Measurements from ENCODE around the gene TARDBP.
"Not testable (repeated sequence)": the region's sequence is repeated elsewhere in the genome, so short reads cannot be mapped to it uniquely, and the experiment has no call there.

Gene TARDBP

DNA sequence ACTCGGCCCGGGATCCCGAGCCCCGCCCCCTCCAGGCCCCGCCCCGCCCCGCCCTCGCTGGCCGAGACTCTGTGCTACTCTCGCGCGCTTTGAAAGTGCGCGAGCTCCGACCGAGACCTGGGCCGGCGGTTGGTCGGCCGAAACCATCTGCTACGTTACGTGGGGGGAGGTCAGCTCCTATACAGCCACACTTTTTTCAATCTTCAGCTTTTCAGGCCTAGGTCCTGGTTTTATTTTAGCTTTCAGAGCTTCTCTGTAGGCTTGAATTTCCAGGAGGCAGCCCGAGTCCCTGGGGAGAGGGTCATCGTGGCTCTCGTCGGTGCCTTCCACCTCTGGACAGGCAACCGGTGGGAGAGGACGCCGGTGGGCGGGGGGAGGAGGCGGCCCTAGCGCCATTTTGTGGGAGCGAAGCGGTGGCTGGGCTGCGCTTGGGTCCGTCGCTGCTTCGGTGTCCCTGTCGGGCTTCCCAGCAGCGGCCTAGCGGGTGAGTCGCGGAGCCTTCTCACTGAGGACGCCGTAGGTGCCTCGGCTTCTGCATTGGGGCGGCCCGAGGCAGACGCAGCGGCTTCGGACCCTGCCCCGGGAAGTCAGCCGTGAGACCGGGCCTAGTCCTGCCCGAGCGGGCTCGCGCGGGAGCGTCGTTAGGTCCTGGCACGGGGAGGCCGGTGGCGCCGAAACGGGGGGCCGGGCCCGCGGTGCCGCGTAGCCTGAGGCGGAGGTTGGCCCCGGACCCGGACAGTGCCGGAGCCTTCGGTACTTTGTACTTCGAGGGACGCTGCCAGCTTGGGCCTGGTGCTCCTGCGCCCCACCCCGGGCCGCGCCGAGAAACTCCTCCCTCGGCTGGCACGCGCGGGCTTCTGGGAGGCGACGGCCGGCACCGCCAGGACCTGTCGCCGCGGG lies at the start of gene TARDBP:
Gene TARDBP (plus strand): TSS at position 395 of the 900 bp plus-strand sequence. CDS start 1,074 bp downstream, outside the sequence.
- peak; percentile 87 for DNase-seq (ENCODE audit: low spot score)

DNA sequence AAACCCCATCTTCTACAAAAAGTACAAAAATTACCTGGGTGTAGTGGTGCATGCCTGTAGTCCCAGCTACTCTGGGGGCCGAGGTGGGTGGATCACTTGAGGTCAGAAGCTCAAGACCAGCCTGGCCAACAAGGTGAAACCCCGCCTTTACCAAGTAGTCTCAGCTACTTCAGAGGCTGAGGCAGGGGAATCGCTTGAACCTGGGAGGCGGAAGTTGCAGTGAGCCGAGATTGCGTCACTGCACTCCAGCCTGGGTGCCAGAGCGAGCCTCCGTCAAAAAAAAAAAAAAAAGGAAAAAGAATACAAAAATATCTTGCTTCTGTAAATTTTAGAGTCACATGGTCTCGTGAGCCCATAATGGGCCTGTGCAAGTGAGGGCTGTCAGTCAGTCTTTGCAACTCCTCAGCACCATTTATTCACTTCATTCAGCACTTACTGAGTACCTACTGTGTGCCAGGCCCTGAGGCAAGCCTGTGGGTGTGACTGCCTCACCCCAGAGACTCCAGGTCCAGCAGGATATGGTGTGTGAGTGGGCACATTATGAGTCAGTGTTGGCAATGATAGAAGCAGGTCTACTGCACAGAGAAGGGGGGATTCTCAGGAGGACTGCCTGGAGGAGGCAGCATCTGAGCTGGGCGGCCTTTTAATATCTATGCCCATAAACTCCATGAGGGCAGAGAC lies 46.8 kb upstream of the TARDBP start:
- no peak for DNase-seq (ENCODE audit: low spot score)

DNA sequence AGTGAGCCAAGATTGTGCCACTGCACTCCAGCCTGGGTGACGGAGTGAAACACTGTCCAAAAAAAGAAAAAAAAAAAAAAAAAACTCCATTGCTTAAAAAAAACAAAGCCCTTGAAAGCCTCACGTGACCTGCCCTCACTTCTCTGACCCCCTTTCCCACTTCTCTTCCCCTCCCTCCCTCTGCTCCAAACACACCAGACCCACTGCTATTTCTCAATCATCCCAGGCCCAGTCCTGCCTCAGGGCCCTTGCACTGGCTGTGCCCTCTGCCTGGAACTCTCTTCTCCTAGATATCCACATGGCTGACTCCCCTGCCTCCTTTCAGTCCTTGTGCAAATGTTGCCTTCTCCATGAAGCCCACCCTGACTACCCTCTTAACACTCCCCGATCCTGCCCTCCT lies 45.4 kb upstream of the TARDBP start:
- DNase-seq (ENCODE audit: low spot score) = no peak

DNA sequence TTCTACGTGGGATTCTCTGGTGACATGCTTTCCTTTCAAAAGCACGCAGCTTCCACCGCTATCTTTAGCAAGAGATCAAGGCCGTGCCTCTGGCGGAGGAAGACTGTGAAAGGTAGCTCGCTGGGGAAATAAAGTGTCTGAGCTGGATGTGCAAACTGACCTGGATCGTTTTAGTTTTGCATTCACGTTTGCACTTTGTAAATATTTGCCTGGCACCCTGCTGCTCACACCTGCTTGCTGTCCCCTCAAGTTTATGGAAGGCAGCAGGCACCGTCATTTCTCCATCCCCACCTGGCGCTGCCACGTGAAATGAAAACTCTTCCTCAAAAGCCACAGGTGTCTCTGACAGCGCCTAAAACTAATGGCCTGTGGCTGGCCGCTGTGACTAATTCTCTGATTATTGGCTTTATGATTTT lies 44.0 kb upstream of the TARDBP start:
- DNase-seq (ENCODE audit: low spot score) = peak; percentile 39

DNA sequence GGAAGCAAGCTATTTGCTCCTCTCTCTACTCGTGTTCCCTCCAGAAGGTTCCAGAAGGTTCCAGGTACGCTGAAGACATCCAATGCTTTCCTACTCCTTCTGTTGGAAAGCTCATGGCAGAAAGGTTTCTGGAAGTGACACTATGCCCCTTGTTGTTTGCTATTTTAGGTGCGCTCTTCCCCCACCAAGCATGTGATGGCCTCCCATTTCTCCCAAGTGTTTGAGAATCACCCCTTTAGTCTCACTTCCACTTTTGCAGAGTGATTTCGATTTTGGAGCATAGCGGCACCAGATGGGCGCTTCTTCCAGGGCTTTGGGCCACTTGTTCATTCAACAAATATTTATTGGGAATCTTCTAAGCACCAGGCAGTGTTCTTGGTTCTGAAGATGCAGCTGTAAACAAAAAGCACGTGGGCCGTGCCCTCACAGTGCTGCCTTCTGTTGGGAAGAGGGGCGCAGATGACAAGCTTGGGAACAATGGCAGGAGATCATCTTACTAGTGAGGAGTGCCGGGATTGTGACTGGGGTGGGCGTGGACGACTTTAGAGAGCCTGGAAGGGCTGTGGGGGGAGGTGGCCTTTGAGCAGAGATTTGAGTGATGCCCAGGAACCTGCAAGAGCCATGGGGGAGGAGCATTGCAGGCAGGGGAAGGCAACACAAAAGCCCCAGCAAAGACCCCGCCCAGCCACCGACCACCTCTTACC lies 43.0 kb upstream of the TARDBP start:
- DNase-seq (ENCODE audit: low spot score) = no peak

DNA sequence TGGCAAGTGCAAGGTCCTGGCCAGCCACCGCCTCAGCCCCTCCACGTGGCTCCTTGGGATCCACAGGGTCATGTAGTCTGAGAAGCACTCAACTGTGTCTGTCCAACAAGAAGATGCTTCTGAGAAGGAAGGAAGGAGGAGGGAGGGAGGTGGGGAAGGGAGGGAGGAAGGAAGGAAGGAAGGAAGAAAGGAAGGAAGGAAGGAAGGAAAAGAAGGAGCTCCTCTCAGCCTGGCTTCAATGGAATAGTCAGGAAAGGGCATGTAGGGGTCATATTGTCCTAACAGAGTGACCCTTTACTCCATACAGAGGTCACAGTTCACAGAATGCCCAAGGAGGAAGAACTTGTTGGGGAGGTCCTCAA lies 42.5 kb upstream of the TARDBP start:
- no peak for DNase-seq (ENCODE audit: low spot score)

DNA sequence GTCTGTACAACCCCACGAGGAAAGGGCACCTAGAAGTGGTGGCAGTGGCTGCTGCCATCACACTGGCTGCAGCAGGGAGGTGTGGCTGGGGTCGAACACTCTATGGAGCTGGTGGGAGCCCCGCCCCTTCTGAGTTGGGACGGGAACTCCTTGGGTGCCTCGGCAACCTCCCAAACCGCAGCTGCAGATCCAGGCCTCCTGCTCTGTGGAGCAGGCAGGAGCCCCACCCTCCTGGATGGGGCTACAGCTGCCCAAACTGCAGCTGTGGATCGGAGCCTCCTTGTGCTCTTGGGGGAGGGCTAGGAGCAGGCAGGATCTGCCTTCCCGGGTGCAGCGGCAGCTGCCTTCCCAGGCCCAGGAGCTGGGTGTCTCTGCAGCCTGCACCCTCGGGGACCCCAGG lies 38.9 kb upstream of the TARDBP start:
- no peak for DNase-seq (ENCODE audit: low spot score)

DNA sequence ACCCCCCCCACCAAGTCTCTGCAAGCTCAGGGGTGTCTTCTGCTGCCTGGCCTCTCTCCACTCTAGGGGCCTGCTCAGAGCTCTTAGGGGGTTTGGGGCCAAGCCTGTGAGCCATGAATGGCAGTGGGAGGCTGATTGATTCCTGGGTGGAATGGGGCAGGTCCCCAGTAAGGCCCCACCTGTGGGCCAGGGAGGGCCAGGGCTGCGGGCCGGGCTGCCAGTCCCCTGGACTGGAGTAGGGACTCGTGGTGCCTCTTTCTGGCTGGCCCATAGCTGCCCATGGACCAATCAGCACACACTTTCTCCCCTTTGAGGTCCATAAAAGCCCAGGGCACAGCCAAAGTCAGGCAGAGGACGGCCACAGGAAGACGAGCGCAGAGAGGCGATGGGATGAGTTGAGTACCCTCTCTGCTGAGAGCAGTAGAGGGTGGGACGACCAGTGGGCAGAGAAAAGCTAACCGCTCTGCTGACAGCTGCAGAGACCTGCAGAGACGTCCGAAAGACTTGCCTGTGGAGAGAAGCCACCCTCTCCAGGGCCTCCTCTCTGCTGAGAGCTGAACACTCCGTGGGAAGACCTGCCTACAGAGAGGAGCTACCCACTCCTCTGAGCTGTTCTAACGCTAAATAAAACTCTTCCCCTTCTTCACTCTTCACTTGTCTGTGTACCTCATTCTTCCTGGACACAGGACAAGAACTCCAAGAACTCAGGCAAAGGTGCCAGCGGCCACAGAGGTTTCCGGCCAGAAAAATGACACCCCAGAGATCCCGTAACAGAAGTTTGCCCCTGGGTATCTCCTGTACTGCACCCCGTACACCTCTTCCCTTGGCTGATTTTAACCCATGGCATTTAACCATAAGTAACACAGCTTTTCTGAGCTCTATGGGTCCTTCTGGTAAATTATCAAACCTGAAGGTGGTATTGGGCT lies 38.2 kb upstream of the TARDBP start:
- no peak for DNase-seq (ENCODE audit: low spot score)

DNA sequence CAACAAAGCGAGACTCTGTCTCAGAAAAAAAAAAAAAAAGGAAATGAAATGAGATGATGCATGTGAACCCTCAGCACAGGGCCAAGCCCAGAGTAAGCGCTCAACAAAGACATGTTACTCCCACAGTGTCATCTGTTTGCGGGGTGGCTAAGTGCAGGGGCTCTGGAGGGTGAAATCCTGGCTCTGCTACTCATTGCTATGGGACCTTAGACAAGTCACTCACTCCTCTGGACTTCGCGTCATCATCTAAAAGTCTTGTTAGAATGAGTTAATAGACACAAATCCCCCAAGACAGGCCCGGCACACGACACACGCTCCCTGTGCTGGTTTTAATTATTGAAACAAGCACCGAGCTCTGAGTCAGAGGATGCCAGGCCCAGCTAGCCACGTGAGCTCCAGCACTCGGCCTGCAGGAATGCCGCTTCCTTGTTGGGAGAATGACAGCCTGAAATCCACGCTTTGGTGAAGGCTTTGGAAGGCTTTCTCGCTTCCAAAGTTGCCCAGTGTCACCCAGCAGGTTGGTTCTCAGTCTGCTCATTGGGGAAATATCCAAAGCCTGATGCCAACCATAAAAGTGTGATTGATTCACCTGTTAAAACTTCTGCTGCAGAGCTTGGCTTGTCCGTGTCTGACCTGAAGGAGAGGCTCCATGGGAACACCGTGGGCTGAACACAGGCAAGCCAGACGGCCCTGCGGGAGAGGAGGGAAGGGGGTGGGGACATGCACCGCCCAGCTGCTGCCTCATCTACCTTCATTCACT lies 36.7 kb upstream of the TARDBP start:
- DNase-seq (ENCODE audit: low spot score) = peak; percentile 82

DNA sequence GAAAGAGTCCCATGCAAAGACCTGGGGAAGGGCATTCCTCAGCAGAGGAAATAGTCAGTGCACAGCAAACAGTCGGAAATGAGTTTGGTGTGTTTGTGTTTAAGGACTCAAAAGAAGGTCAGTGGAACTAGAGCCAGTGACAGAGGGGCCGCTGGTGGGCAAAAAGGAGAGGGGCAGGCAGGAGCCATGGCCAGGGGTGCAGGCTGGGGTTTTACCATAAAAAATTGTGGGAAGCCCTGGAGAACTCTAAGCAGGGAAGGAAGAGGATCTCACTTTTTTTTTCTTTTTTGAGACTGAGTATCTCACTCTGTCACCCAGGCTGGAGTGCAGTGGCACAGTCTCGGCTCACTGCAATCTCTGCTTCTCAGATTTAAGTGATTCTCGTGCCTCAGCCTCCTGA lies 33.7 kb upstream of the TARDBP start:
- DNase-seq (ENCODE audit: low spot score) = no peak

DNA sequence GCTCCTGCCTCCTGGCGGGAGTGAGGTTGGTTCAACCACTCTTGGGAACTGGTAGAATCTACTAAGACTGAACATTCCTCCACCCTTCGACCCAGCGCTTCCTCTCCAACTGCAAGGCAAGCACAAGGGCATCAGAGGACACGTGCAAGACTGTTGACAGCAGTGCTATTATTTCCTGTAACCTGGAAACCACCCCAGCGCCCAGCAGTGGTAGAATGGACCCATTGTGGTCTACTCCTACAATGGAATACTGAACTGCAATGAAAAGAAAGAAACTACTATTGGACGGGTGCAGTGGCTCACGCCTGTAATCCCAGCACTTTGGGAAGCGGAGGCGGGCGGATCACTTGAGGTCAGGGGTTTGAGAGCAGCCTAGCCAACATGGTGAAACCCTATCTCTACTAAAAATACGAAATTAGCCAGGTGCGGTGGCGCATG lies 33.0 kb upstream of the TARDBP start:
- peak; percentile 31 for DNase-seq (ENCODE audit: low spot score)

DNA sequence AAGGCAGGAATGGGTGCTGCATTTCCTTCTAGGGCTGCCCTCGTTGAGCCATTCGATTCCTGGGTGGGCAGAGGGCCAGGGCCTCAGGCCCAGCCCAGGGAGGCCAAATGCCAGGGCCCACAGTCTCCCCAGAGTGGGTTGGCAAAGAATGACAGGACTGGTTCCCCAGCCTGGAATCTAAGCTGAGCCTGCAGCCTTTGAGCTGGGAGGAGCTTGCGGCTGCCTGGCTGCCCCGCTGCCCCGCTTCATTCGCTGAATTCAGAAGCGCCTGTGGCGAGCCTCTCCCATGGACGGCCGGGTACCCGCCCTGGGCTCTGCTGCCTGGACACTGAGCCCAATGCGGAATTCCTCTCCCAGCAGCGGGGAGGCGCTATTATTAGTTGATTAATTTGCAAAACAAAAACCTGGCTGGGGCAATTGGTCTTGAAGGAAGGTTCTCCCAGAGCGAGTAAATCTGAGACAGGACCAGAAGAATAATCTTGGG lies 32.3 kb upstream of the TARDBP start:
- DNase-seq (ENCODE audit: low spot score) = peak; percentile 75

DNA sequence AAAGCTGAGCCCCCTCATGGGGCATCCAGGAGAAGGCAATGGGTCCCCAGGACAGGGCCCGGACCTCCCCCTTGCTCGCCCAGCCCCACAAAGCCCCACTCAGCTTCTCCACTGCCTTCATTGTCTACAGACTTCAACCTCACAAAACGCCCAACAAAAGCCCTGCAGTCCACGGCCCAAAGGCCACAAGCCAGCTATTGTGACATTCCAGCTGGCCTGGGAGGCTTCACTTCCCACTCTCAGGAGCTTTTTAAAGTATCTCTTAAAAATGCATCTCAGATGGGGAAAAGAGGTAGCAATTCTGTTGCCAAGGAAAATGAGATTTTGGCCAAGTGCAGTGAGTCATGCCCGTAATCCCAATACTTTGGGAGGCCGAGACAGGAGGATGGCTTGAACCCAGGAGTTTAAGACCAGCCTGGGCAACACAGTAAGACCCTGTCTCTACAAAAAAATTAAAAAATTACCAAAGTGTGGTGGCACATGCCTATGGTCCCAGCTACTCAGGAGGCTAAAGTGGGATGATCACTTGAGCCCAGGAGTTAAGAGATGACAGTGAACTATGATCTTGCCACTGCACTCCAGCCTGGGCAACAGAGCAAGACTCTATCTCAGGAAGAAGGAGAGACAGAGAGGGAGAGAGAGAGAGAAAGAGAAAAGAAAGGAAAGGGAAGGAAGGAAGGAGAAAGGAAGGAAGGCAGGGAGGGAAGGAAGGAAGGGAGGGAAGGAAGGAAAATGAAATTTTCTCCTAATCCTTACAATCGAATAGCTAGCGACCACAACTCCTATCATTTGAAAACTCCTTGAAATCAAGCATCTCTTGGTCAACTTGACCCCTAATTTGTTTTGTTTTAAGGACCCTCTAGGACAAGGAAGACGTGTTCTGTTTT lies 31.4 kb upstream of the TARDBP start:
- DNase-seq (ENCODE audit: low spot score) = no peak

DNA sequence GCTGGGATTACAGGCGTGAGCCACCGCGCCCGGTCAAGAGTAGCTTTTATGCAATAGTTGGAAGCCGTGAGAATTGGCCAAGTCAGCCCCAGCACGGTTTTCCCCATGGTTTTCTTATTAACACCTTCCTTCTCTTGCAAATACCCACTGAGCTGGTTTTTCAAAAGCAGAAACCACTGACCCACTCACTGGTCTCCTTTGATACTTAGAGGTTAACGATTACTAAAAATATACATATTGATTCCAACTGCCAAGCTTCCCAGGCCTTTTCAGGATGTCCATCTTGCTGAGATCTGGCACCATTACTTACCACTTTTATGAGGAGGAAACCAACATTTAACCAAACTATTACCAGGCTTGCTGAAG lies 25.9 kb upstream of the TARDBP start:
- no peak for DNase-seq (ENCODE audit: low spot score)

DNA sequence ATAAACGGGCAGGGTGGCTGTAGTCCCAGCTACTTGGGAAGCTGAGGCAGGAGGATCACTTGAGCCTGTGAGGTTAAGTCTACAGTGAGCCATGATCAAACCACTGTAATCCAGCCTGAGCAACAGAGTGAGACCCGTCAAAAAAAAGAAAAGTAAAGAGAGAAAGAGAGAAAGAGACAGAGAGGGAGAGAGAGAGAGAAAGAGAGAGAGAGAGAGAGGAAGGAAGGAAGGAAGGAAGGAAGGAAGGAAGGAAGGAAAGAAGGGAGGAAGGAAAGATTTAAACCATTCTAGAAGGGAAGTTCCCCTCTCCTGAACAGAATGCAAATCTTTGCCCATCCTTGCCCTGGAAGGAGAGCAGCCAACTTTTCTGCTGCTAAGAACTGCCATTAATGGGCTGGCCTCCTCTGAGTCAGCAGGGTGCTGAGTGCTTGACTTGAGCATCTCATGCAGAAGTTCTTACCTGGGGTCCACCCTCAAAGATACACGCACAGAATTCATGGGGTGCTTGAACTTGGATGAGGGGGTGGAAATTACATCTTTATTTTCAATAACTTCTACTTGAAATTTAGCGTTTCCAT lies 24.5 kb upstream of the TARDBP start:
- no peak for DNase-seq (ENCODE audit: low spot score)

DNA sequence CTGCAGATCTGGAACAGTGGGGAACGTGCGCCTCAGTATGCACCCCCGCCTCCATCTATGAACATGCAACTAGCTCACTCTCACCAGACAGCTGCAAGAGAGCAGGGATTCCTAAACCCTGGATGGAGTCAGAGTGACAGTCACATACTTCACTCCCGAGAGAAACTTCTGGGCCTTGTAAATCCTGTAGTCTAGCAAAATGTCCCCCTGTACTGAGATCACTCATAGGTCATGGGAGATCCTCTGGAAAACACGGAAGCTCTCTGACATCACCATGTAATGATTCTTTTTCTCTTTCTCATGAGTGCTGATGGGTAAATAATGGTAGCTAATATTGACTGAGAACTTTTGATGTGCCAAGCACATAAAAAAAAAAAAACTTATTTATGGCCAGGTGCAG lies 23.4 kb upstream of the TARDBP start:
- DNase-seq (ENCODE audit: low spot score) = no peak

DNA sequence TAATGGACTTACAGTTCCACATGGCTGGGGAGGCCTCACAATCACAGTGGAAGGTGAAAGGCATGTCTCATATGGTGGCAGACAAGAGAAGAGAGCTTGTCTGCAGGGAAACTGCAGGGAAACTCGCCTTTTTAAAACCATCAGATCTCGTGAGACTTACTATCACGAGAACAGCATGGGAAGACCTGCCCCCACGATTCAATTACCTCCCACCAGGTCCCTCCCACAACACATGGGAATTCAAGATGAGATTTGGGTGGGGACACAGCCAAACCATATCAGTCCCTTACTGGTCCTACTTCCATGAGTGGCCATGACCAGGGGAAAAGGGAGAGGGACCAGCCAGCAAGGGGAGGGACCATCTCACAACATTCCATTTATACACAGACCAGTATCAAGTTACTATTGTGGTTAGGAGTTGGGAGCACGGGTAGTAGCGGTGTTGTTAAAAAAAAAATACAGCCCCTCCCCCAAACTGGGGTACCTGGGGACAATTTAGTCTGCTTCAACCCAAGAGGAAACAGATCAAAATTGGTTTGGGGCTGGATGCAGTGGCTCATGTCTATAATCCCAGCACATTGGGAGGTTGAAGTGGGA lies 22.4 kb upstream of the TARDBP start:
- peak; percentile 53 for DNase-seq (ENCODE audit: low spot score)

DNA sequence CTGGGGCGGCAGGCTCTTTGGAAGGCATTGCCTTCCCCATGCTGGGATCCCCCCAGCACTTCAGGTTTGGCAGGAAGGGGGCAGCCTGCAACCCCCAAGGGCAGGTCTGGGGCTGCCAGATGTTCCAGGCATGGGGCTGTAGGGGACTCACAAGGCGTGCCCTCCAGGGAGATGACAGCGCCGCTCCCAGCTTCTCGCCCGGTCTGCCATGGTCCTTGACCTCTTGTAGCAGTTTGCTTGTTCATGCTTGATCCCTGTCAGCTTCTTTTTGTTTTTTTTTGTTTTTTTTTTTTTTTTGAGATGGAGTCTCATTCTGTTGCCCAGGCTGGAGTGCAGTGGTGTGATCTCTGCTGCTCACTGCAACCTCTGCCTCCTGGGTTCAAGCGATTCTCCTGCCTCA lies 21.6 kb upstream of the TARDBP start:
- DNase-seq (ENCODE audit: low spot score) = no peak

DNA sequence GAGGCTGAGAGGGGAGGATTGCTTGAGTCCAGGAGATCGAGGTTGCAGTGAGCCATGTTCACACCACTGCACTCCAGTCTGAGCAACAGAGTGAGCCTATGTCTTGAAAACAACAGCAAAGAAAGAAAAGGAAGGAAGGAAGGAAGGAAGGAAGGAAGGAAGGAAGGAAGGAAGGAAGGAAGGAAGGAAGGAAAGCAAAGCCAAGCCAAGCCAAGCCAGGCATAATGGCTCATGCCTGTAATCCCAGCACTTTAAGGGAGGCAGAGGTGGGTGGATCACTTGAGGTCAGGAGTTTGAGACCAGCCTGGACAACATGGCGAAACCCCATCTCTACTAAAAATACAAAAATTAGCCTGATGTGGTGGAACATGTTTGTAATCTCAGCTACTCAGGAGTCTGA lies 20.4 kb upstream of the TARDBP start:
- DNase-seq (ENCODE audit: low spot score) = not testable (repeated sequence)

All from SW480 (cell line).